SK-N-SH (cell line): ENCODE results near the gene IMMT. TPM values are rescaled to one million over a fixed set of nuclear protein-coding genes. Genes with fewer than 3 reads are reported as not detected.

Experiments used
- CTCF ChIA-PET: fragments of 300-600, 350-600 bp; formaldehyde crosslinking; extraction: SDS; loops from one replicate; lab custom pipeline; 2021; lab: Yijun Ruan, JAX
- POLR2A ChIA-PET: fragments of 350-600 bp; sonication (Branson Sonifier 250); formaldehyde crosslinking; extraction: SDS; loops from one replicate; lab custom pipeline; 2020; ENCODE audit warnings: antibody characterized with exemption, inconsistent platforms; lab: Yijun Ruan, JAX
- DNase-seq: peaks from one replicate; pipeline ENCODE4 v3.0.0; 2012
- H2AFZ ChIP-seq: fragments of 200-600 bp; sonication (generic); 2 replicates; pipeline ENCODE4 v1.8.1; 2016; ENCODE audit warnings: antibody characterized with exemption, mild to moderate bottlenecking, low read depth
- H3F3A ChIP-seq: fragments of 200-600 bp; sonication (generic); replicated peaks from 2 replicates; pipeline ENCODE3; 2016; ENCODE audit warnings: antibody characterized with exemption, mild to moderate bottlenecking; ENCODE audit not compliant: insufficient read depth
- H3K27ac ChIP-seq, 2 experiments: fragments of 200-500 bp in 1 of 2; fragments of 200-600 bp in 1 of 2; sonication (Bioruptor generic) in 1 of 2; sonication (generic), shearing (Covaris generic) in 1 of 2; 2 replicates each; pipeline versions ENCODE4 v1.5.1 to v1.6.1; 2014 to 2016; ENCODE audit warnings: low read depth in 2 of 2, inconsistent platforms in 1 of 2, low read length in 1 of 2, mild to moderate bottlenecking in 1 of 2, mixed read lengths in 1 of 2
- H3K27me3 ChIP-seq: fragments of 200-600 bp; sonication (generic), shearing (Covaris generic); 2 replicates; pipeline ENCODE4 v1.6.1; 2016; ENCODE audit warnings: mixed run types; ENCODE audit not compliant: insufficient read depth
- H3K36me3 ChIP-seq, 2 experiments: fragments of 200-500 bp in 1 of 2; fragments of 200-600 bp in 1 of 2; sonication (Bioruptor generic) in 1 of 2; sonication (generic) in 1 of 2; replicated peaks in 1 of 2; 2 replicates each; pipeline versions ENCODE3 to v1.5.1; 2014 to 2016; ENCODE audit warnings: low read length in 1 of 2, mild to moderate bottlenecking in 1 of 2; ENCODE audit not compliant: insufficient read depth in 2 of 2, control insufficient read depth in 1 of 2
- H3K4me1 ChIP-seq, 2 experiments: fragments of 200-500 bp in 1 of 2; fragments of 200-600 bp in 1 of 2; sonication (Bioruptor generic) in 1 of 2; sonication (generic), shearing (Covaris generic) in 1 of 2; 2 replicates each; pipeline versions ENCODE4 v1.5.1 to v1.6.1; 2014 to 2016; ENCODE audit warnings: low read depth in 1 of 2, low read length in 1 of 2, mixed run types in 1 of 2; ENCODE audit not compliant: insufficient read depth in 2 of 2, control insufficient read depth in 1 of 2
- H3K4me2 ChIP-seq: fragments of 200-600 bp; sonication (generic), shearing (Covaris generic); 2 replicates; pipeline ENCODE4 v1.6.1; 2017; ENCODE audit warnings: mixed run types
- H3K4me3 ChIP-seq, 2 experiments: fragments of 200-500 bp in 1 of 2; fragments of 200-600 bp in 1 of 2; sonication (Bioruptor generic) in 1 of 2; sonication (generic), shearing (Covaris generic) in 1 of 2; 2 replicates each; pipeline versions ENCODE4 v1.5.1 to v1.8.1; 2014 to 2016; ENCODE audit warnings: low read depth in 2 of 2, inconsistent platforms in 1 of 2, low read length in 1 of 2, mild to moderate bottlenecking in 1 of 2, mixed read lengths in 1 of 2, moderate library complexity in 1 of 2
- H3K79me2 ChIP-seq: fragments of 200-600 bp; sonication (generic); 2 replicates; pipeline ENCODE4 v1.8.1; 2017; ENCODE audit warnings: mild to moderate bottlenecking; ENCODE audit not compliant: insufficient read depth
- H3K9ac ChIP-seq: fragments of 200-600 bp; sonication (generic); 2 replicates; pipeline ENCODE4 v1.6.1; 2017; ENCODE audit warnings: mixed run types
- H3K9me2 ChIP-seq: fragments of 200-600 bp; sonication (generic); 2 replicates; pipeline ENCODE4 v1.6.1; 2017; ENCODE audit warnings: mixed run types
- H3K9me3 ChIP-seq: fragments of 200-600 bp; sonication (generic); 2 replicates; pipeline ENCODE4 v1.6.1; 2017; ENCODE audit warnings: mixed run types, mild to moderate bottlenecking, moderate library complexity
- H4K20me1 ChIP-seq: fragments of 200-600 bp; sonication (generic); 2 replicates; pipeline ENCODE4 v1.6.1; 2017; ENCODE audit warnings: mild to moderate bottlenecking, mixed run types; ENCODE audit not compliant: insufficient read depth
- CHD2 ChIP-seq: fragments of 150-350 bp; IDR thresholded peaks from 2 replicates; pipeline ENCODE4 v1.6.1; 2018; ENCODE audit warnings: low read length; ENCODE audit not compliant: partially characterized antibody
- ELF1 ChIP-seq: IDR thresholded peaks from 2 replicates; pipeline ENCODE4 v1.4.0; 2012
- EP300 ChIP-seq, 2 experiments: IDR thresholded peaks; 2 replicates each; pipeline versions ENCODE4 v1.4.0 to v1.6.1; 2012; ENCODE audit warnings: borderline replicate concordance in 1 of 2, low read depth in 1 of 2, low read length in 1 of 2
- FOSL2 ChIP-seq: IDR thresholded peaks from 2 replicates; pipeline ENCODE4 v1.4.0; 2012; ENCODE audit warnings: low read depth, mild to moderate bottlenecking, moderate library complexity, borderline replicate concordance
- FOXM1 ChIP-seq: IDR thresholded peaks from 2 replicates; pipeline ENCODE4 v1.4.0; 2012; ENCODE audit warnings: low read depth, mild to moderate bottlenecking
- GABPA ChIP-seq: IDR thresholded peaks from 2 replicates; pipeline ENCODE4 v1.4.0; 2012; ENCODE audit warnings: low read depth, mild to moderate bottlenecking
- MEF2A ChIP-seq: IDR thresholded peaks from 2 replicates; pipeline ENCODE4 v1.4.0; 2012; ENCODE audit warnings: low read depth, borderline replicate concordance
- MXI1 ChIP-seq: IDR thresholded peaks from 2 replicates; pipeline ENCODE4 v1.6.1; 2012; ENCODE audit warnings: mild to moderate bottlenecking, low read depth, low read length, improper control_type of control experiment
- NFIC ChIP-seq: IDR thresholded peaks from 2 replicates; pipeline ENCODE4 v1.4.0; 2012; ENCODE audit warnings: borderline replicate concordance
- NRF1 ChIP-seq: IDR thresholded peaks from 2 replicates; pipeline ENCODE4 v1.6.1; 2012; ENCODE audit warnings: low read depth, mild to moderate bottlenecking, low read length
- RXRA ChIP-seq: IDR thresholded peaks from 2 replicates; pipeline ENCODE4 v1.4.0; 2012; ENCODE audit warnings: low read depth, mild to moderate bottlenecking, borderline replicate concordance
- SIN3A ChIP-seq: IDR thresholded peaks from 2 replicates; pipeline ENCODE4 v1.6.1; 2012; ENCODE audit warnings: low read depth, mild to moderate bottlenecking, low read length, moderate library complexity, borderline replicate concordance
- TAF1 ChIP-seq: IDR thresholded peaks from 2 replicates; pipeline ENCODE4 v1.6.1; 2012; ENCODE audit warnings: low read depth, mild to moderate bottlenecking, low read length, moderate library complexity, borderline replicate concordance
- TEAD4 ChIP-seq: IDR thresholded peaks from 2 replicates; pipeline ENCODE4 v1.4.0; 2012; ENCODE audit warnings: mild to moderate bottlenecking, borderline replicate concordance; ENCODE audit not compliant: insufficient read depth
- YY1 ChIP-seq: IDR thresholded peaks from 2 replicates; pipeline ENCODE4 v1.4.0; 2012; ENCODE audit warnings: low read depth, mild to moderate bottlenecking
- WGBS: methylation state at CpG from one replicate; pipeline ENCODE4 v1.1.6; 2017; ENCODE audit warnings: low lambda C conversion rate; 5-methylcytosine and 5-hydroxymethylcytosine counted together
- polyA plus RNA-seq, 3 experiments: library from polyadenylated mRNA; depleted of rRNA; stranded (reverse); fragments of >200 nt; gene quantifications; 2 replicates each; pipeline ENCODE4 v1.2.3, GENCODE V29; 2012
- TF ChIP-seq, protein P1 (sequence below): fragments of 150-350 bp; IDR thresholded peaks from 2 replicates; pipeline ENCODE4 v1.6.1; 2017; ENCODE audit warnings: antibody characterized with exemption, low read length, low read depth, borderline replicate concordance
- TF ChIP-seq, protein P2 (sequence below): IDR thresholded peaks from 2 replicates; pipeline ENCODE4; 2012
- TF ChIP-seq, protein P3 (sequence below): IDR thresholded peaks from 2 replicates; pipeline ENCODE4 v1.6.1; 2012; ENCODE audit warnings: mild to moderate bottlenecking, low read depth, low read length, moderate library complexity
- TF ChIP-seq, protein P4 (sequence below): IDR thresholded peaks from 2 replicates; pipeline ENCODE4 v1.4.0; 2012; ENCODE audit warnings: low read depth, borderline replicate concordance
- TF ChIP-seq, protein P5 (sequence below): IDR thresholded peaks from 2 replicates; pipeline ENCODE4 v1.4.0; 2012; ENCODE audit warnings: low read depth, borderline replicate concordance

Gene IMMT
- polyA plus RNA-seq, 1 of the 3 experiments (the other 2 are of a cell fraction) = 36.3 TPM

DNA sequence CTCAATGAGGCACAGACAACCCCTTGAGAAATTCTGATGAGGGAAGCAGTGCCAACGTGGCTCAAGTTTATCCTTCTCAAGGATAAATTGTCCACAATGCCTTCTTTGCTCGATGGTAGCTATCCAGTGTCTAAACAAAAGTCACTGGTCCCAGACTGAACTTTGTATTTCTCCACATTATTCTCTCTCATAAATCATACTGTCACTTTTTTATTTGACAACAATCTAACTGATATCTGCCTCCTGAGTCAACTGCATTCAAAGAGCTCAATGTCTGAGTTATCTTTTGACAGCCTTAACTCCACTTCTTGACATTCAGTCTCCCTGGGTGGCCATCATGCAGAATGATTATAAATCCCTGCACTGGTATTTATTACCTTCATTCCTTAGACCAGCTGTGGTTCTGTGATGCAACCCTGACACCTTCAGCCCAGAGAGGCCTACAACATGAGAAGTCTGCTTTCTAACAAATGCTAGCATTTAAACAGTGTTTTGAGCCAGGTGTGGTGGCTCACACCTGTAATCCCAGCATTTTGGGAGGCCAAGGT lies 38.2 kb downstream of the IMMT start:
- Histone ChIP-seq H3K27me3 (no peaks in the 10 kb centered on the region), H4K20me1 (no peaks in the 10 kb centered on the region), H3K9ac (no peak overlapping the region), H3K4me1 (no peaks in the 10 kb centered on the region), H3K79me2 (0 out of 2 replicates have a peak, but pooled peaks cover 4% of the 10 kb centered on the region), H3F3A (peaks cover 4% of the 10 kb centered on the region), H3K4me3 (no peak overlapping the region), H3K9me3 (no peaks in the 10 kb centered on the region), H3K36me3 (peaks cover 59 to 76% of the 10 kb centered on the region in 2 experiments), H2AFZ (no peak overlapping the region), H3K9me2 (no peaks in the 10 kb centered on the region), H3K4me2 (no peak overlapping the region), H3K27ac (no peak overlapping the region)
- POLR2A ChIA-PET = no interaction called here
- no peak for DNase-seq
- 95% methylated on average over 2 of the region's 2 CpGs for WGBS
- CTCF ChIA-PET = no interaction called here
- TF ChIP-seq, protein P1, sequence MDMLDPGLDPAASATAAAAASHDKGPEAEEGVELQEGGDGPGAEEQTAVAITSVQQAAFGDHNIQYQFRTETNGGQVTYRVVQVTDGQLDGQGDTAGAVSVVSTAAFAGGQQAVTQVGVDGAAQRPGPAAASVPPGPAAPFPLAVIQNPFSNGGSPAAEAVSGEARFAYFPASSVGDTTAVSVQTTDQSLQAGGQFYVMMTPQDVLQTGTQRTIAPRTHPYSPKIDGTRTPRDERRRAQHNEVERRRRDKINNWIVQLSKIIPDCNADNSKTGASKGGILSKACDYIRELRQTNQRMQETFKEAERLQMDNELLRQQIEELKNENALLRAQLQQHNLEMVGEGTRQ = no peak
- TF ChIP-seq FOSL2 = no peak
- no peak for TF ChIP-seq YY1
- no peak for TF ChIP-seq GABPA
- no peak for TF ChIP-seq NFIC
- TF ChIP-seq, protein P2, sequence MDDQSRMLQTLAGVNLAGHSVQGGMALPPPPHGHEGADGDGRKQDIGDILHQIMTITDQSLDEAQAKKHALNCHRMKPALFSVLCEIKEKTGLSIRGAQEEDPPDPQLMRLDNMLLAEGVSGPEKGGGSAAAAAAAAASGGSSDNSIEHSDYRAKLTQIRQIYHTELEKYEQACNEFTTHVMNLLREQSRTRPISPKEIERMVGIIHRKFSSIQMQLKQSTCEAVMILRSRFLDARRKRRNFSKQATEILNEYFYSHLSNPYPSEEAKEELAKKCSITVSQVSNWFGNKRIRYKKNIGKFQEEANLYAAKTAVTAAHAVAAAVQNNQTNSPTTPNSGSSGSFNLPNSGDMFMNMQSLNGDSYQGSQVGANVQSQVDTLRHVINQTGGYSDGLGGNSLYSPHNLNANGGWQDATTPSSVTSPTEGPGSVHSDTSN = no peak
- TF ChIP-seq EP300 (IDR thresholded peaks at IDR 0.05; ENCODE audit: borderline replicate concordance in 1 of 2, low read depth in 1 of 2, low read length in 1 of 2) = no peak
- TF ChIP-seq, protein P3, sequence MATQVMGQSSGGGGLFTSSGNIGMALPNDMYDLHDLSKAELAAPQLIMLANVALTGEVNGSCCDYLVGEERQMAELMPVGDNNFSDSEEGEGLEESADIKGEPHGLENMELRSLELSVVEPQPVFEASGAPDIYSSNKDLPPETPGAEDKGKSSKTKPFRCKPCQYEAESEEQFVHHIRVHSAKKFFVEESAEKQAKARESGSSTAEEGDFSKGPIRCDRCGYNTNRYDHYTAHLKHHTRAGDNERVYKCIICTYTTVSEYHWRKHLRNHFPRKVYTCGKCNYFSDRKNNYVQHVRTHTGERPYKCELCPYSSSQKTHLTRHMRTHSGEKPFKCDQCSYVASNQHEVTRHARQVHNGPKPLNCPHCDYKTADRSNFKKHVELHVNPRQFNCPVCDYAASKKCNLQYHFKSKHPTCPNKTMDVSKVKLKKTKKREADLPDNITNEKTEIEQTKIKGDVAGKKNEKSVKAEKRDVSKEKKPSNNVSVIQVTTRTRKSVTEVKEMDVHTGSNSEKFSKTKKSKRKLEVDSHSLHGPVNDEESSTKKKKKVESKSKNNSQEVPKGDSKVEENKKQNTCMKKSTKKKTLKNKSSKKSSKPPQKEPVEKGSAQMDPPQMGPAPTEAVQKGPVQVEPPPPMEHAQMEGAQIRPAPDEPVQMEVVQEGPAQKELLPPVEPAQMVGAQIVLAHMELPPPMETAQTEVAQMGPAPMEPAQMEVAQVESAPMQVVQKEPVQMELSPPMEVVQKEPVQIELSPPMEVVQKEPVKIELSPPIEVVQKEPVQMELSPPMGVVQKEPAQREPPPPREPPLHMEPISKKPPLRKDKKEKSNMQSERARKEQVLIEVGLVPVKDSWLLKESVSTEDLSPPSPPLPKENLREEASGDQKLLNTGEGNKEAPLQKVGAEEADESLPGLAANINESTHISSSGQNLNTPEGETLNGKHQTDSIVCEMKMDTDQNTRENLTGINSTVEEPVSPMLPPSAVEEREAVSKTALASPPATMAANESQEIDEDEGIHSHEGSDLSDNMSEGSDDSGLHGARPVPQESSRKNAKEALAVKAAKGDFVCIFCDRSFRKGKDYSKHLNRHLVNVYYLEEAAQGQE = no peak
- no peak for TF ChIP-seq TAF1
- TF ChIP-seq TEAD4 = no peak
- TF ChIP-seq MXI1 = no peak
- TF ChIP-seq NRF1 = no peak
- no peak for TF ChIP-seq SIN3A
- TF ChIP-seq, protein P4, sequence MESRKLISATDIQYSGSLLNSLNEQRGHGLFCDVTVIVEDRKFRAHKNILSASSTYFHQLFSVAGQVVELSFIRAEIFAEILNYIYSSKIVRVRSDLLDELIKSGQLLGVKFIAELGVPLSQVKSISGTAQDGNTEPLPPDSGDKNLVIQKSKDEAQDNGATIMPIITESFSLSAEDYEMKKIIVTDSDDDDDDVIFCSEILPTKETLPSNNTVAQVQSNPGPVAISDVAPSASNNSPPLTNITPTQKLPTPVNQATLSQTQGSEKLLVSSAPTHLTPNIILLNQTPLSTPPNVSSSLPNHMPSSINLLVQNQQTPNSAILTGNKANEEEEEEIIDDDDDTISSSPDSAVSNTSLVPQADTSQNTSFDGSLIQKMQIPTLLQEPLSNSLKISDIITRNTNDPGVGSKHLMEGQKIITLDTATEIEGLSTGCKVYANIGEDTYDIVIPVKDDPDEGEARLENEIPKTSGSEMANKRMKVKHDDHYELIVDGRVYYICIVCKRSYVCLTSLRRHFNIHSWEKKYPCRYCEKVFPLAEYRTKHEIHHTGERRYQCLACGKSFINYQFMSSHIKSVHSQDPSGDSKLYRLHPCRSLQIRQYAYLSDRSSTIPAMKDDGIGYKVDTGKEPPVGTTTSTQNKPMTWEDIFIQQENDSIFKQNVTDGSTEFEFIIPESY = no peak
- TF ChIP-seq FOXM1 = no peak
- TF ChIP-seq MEF2A = no peak
- TF ChIP-seq, protein P5, sequence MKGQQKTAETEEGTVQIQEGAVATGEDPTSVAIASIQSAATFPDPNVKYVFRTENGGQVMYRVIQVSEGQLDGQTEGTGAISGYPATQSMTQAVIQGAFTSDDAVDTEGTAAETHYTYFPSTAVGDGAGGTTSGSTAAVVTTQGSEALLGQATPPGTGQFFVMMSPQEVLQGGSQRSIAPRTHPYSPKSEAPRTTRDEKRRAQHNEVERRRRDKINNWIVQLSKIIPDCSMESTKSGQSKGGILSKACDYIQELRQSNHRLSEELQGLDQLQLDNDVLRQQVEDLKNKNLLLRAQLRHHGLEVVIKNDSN = no peak
- no peak for TF ChIP-seq CHD2
- TF ChIP-seq ELF1 = no peak
- TF ChIP-seq RXRA = no peak
